NCI-H2107 treated with DMSO at 0.1 percent for 48 hours (cell line): ENCODE measurements around the gene SRGAP3.
"Not testable (repeated sequence)": the region's sequence is repeated elsewhere in the genome, so short reads cannot be mapped to it uniquely, and the experiment has no call there.

Source experiments
- DNase-seq: peaks from one replicate; lab custom pipeline; 2025; ENCODE audit not compliant: unreplicated experiment; lab: John Stamatoyannopoulos, UW

Gene SRGAP3

DNA sequence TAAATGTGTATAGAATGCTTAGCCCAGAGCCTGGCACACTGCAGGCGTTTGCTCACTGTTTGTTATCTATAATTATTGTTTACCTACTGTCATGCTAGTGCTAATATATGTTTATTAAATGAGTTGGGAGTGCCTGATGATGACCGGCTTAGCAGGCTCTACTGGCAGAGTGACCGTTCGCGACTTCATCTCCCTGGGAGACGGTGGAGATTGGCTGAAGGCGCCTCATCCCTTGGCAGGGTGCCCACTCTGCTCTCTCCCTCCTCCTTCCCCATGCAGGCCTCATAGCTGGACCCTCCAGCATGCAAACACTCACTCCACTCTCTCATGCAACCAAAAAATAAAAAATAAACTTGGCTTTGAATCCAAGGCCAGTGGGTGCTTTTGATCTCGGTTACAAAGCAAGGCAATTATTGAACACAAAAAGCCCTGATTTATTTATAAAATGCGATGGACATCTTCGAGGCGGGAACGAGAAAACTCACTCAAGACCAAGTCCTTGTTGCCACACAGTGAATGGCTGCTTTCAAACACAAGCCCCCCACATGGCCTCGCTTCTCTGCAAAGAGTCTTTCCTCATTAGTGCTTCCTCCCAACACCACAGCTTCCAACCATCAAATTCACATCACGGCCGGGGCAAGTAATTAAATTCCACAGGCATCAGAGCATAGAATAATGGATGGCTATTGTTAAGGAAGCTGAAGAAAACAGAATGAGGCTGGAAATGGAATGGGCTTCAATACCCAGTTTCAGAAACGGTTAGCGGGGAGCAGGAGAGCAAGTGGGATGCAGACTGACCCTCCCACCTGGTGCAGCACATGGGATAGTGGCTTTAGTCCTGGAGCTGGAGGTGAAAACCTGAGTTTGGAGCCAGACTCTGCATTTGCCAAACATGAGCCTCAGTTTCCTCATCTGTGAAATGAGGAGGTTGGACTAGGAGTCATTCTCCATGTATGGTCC is 150.4 kb downstream of the SRGAP3 start:
- no peak for DNase-seq

DNA sequence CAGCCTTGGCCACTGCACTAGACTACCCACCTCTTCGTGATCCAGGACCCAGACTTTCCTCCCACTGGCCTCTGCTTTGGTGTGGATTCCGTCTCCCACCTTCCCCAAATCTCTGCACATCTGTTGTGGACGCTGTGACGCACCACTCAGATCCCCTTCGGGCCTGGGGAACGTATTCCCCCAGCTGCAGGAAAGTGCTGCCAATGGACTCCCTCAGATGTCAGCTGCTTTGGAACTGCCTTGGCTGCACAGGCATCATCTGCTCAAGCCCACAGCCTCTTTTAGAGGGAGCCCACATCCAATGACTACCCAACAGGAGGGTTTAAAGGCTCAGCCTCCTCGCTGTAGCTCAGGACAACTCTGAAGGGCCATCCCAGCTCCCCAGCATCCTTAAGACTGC is 152.0 kb downstream of the SRGAP3 start:
- no peak for DNase-seq

DNA sequence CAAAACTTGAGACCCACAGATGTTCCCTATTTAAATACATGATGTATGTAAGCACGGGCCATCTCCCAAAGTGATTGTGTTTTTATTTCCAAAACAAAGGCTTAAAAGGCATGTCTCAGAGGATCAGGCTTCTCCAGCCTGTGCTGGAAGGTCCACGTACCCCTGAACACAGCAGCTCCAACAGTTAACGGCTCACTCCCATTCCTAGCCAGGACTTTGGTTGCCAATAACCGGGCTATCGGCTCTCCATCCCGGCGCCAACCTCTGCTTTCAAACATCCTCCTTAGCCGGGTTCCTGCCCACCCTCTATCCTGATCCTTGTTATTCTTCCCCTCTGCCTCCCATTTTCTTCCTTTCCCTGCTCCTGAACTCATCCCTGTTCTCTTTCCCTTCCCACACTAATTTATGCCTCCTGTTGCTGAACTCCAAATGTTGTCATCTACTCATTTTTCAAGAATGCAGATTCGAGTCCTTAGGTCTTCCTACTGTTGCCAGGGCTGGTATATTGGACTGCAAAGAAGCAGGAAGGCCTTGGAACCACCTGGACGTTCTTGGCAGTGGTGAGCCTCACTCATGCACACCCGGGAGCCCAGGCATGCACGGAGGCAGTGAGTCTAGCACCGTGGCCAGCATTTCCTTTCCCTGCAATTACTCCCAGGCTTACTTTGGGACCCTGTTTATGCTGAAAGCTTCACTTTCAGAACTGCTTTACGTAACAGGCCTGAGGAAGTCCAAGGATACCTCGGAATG is 157.8 kb downstream of the SRGAP3 start:
- DNase-seq, result no peak

DNA sequence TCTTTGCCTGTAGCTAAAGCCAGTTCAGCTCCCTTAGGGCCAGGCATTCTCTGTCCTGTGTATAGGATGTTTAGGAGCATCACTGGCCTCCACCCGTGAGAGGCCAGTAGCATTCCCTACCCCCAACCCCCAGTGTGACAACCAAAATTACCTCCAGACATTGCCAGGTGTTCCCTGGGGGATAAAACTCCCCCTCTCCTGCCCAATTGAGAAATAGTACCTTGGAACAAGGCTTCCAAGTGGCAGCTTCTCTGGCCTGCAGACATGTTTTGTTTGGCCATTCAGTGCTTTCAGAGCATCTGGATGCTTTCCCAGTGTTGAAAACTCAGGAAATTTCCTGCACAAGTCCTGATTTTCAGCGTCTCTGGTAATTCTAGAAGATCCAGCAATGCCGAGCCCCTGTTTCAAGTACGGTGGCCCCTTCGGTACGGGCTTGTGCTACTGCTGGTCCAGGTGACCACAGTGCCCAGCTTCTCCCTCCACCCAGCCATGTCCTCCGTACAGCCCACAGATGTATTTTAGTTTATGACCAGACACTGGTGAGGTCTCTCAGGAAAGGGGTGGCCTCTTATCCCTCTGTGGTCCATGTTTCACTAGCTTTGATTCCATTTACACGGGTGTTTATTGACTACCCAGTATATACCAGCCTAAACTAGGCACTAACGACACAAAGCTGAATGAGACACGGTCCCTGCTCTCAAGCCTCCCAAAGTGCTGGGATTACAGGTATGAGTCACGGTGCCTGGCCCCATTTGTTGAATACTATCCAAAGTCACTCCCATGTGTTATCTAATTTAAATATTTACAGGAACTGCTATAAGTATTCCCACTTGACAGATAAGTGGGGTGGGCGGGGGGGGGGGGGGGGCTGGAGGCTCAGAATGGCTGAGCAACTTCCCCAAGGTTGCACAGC is 160.7 kb downstream of the SRGAP3 start:
- DNase-seq, result peak; percentile 10

DNA sequence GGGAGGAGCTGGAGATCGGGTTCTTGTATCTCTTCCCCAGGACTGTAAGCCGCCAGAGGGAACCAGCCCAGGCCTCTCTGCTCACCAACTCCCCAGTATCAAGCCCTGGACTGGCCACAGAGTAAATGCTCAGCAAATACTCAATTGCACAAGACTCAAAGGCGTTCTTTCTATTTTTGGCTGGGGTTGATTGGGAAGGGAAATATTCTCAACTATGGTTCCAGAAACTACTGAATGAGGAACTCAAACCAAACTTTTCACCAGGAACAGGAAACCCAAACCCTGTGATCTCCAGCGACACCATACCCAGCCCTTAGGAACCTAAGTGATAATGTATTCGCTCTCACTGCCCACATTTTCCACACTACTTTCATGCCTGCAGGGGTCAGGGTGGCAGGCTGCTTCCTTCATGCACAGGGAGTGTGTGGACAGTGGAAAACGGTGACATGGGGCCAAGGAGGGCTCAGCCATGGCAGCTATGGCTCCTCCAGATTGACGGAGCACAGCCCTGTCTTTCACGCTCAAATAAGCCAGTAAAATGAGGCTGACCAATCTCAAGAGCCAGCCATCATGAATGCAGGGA is 161.5 kb downstream of the SRGAP3 start:
- no peak for DNase-seq

DNA sequence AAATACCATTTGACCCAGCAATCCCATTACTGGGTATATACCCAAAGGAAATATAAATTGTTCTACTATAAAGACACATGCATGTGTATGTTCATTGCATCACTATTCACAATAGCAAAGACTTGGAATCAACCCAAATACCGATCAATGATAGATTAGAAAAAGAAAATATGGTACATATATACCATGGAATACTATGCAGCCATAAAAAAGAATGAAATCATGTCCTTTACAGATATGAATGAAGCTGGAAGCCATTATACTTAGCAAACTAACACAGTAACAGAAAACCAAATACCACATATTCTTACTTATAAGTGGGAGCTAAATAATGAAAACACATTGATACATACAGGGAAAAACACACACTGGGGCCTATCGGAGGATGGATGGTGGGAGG is 164.0 kb downstream of the SRGAP3 start:
- not testable (repeated sequence) for DNase-seq

DNA sequence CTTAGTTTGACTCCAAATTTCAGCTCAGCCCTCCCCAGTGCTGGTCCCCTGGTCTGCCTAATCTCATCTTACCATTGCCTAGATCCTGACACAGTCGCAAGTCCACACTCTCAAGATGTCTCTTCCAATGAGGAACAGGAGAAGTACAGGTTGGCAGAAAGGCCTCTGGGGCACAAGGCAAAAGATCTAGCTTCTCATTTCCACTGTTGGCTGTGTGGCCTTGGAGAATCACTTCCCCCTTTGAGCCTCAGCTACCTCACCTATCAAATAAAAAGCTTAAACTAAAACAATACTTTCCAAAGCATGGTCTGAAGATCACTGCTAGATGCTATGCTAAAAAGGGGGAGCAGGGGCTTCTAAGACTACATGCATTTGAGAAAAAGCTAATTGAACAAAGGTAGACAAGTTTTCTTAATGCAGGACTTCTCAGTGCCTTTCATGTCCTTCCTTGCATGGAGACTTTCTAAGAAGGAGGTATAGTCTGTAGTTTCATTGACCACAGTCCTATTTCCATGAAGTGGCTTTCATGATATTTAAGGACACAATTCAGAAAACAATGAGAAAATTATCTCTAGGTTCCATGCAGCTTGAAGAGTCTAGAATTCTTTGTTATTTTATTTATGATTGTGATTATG is 168.1 kb downstream of the SRGAP3 start:
- no peak for DNase-seq

DNA sequence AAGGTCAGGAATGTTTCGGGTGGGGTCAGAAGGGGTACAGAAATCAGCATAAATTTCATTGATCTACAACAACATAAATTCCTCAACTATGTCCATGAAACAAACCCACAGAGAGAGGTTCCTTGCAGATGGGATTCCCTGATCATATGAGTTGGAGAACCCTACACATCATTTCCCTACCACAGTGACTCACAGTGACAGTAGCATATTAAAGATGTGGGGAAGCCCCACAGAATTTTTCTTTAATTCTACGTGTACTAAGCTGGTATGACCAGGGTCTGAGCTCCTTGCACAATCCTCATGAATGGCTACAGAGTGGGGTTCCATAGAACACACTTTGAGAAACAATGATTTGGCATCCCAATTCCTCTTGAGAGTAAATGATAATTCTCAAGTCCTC is 169.3 kb downstream of the SRGAP3 start:
- DNase-seq, result no peak

DNA sequence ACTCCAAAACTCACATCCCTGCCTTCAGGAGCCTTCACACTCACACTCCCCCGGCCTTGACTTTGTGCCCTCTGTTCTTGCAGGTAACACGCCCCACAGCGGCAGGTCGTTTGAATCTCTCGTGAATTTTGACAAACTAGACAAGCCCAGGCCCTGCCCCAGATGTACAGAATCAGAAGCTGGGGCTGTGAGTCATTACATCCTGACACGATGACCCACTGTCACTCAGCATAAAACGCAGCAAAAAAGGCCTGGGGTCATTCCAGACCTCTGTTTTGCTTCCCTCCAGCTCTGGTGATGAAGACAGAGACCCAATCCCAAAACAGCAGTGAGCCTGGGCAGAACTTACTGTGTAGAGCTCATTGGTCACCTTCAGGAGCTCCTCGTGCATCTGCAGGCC is 169.8 kb downstream of the SRGAP3 start:
- no peak for DNase-seq

DNA sequence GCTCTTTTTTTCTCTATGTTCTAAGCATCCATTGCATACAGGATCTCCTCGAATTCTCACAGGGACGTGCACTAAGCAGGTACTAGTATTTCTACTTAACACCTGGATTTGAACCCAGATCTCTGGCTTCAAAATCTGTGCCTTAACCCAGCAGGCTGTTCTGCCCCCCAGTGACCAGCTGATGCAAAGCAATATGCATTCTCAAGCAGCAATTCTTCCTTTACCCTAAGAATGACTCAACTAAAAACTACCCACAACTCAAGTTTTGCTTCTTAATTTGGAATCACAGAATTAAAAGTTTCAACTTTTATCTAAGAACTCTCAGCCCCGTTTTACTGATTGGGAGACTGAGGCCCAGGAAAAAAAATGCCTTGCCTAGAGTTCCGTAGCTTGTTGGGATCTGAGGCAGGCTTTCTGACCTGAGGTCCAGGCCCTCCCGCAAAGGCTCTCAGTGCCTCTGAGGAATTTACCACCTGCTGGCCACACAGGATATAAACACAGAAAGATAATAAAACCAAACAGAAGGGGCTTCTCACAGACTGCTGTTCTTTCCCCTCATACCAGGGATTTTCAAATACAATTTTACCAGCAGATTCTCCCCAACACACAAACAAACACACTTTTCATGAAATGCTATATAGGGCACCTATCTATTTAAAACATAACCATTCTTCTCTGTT is 170.7 kb downstream of the SRGAP3 start:
- no peak for DNase-seq

DNA sequence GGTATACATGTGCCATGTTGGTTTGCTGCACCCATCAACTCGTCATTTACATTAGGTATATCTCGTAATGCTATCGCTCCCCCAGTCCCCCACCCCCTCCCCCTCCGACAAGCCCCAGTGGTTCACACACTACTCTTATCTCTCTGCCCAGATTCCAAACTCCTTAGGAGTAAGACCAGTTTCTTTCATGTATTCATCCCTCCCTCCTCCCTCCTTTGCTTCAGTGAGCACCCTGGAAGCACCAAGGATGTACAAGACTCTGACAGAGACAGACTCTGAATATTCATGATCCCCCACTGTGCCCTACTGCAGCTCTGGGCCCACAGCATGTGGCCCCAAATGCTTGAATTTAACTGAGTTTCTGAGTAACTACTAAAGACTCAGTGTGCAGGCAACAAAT is 172.4 kb downstream of the SRGAP3 start:
- no peak for DNase-seq

DNA sequence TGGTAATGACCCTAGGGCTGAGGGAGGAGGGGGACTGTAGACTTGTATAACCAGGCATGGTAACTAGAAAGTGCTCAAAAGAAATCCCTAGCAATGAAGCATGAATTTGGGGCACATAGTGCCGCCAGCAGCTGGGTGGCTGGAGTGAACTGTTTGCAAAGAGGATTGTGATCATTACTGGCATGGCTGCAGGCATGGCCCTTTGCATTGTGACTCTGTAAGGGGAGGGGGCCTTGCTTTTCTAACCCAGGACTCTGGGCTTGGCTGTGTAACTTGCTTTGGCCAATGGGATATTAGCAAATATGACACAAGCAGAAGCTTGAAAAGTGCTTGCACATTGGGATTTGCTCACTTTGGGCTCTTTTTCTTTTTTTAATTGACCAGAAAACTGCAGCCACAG is 173.7 kb downstream of the SRGAP3 start:
- DNase-seq, result no peak

DNA sequence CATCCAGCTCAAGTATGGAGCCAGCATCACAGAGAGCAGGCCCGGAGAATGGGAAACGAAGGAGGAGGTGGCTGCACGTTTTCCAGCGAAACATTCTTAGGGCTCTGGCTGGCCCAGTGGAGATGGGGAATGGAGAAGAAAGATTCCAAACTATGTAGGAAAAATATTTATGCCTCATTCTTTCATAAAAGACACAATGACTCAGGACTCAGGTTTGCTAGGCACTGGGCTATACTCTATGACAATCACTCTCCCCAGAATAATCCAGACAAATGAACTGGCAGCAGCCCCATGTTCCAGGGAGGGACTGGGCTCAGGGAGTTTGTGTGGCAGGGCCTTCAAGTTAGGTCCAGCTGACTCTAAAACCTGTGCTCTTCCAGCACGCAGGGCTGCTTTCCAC is 175.4 kb downstream of the SRGAP3 start:
- DNase-seq, result no peak

DNA sequence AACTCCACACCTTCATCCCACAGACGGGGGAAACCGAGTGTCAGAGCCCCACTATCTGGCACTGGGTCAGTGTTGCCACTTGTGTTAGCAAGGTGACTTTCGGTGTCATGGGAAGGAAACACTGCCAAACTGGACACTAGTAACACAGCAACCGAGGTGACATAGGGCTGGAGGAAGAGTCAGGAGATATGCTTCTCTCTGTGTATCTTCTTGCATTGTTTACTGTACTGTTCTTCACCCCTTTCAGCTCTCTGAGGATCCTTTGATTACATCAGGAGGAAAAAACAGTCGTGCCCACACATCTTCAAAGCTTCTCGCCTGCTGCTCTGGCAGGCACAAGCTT is 176.8 kb downstream of the SRGAP3 start:
- DNase-seq, result no peak

DNA sequence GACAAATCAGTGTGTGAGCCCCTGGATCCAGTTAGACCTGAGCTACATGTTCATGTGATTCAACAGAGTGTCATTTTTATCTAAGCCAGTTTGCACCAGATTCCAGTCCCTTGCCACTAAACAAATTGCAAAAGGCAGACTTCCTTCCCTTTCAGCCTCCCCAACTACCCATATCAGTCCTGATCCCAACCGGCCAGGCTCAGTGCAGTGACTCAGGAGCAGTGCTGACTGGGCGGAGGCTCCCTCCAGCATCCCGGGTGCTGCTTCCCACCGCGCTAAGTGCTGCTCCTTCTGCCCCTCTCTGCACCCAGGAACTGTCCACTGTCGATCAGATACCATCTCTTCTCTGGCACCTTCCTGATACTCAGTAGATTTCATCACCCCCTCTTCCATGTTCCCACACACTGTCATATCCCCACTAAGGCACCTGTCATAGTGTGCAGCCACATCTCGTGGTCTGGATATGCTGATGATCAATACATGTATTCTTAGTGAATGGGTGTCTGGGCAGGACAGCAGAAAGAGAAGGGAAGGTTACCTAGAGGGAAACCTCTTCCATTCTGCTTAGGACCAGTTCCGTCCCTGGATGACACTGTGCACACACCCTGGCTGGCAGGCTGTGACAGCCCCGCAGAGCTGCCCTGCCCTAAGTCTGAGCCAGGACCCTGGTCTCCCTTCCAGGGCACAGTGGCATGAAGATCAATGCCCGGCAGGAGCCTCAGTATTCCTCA is 177.3 kb downstream of the SRGAP3 start:
- DNase-seq, result no peak

DNA sequence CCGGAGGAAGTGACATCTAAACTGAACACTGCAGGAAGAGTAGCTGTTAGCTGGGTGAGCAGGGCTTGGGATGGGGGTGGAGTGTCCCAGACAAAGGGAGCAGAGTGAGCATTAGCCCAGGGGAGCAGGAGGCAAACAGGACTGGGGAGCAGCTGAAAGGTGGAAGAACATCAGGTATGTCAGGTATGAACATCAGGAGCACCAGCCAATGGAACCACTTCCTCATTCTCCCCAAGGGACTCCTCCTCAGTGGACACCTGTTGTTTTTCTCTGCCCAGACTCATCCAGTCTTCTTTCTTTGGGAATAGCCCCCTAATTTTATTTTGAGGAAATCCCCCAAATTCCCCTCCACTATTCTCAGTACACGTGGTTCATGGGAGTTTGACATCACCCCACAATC is 178.5 kb downstream of the SRGAP3 start:
- no peak for DNase-seq

DNA sequence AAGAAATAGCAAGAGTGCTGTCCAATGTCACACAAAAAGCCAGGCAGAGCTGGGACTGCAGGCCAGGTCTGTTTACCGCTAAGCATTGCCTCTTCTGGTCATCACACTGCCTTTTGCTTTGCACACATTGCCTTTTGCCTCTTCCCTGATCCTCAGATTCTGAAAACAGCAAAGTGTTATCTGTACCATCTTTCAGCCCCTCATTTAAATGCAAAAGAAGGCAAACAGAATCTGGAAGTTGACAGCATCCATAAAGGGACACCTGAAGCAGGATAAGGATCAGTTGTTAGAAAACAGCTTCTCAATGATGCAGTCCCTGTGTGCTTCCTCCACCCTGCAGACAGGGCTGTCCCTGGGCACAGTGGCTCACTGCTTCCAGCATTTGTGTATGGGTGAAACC is 179.5 kb downstream of the SRGAP3 start:
- DNase-seq, result no peak

DNA sequence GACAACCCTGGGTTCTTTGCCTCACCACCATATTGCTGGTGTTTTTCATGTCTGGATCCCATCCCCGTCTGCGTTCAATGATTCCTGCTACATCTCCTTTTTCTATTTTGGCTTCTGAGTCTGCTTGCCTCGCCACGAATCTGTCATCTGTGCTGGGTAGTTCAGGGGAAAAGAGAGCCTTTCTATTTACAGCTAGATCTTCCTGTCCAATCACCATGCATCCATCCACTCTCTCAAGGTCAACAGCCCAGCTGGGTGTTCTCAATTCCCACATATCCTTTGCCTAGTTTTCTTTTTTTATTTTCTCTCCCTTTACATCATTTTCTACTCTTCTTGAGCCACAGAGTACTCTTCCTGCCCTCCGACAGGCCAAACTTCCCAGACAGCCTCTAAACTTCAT is 181.4 kb downstream of the SRGAP3 start:
- DNase-seq, result no peak

DNA sequence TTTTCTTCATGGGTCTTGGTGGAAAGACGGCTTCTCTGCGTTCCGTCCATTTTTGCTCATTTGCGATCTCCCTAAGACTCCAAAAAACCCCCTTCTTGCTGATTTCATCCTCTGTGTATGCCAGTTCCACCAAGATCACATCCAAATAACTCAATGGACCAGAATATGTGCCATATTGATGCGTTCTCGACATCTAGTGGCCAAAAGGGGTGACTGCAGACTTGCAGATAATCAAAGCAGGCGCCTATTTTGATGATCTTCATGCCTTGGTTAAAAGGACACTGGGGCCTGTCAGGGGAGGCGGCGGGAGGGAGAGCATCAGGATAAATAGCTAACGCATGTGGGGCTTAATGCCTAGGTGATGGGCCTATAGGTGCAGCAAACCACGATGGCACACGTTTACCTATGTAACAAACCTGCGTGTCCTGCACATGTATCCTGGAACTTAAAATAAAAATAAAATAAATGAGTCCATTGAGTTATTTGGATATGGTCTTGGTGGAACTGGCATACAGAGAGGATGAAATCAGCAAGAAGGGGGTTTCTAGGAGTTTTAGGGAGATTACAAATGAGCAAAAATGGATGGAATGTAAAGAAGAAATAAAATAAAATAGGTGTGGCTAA is 182.0 kb downstream of the SRGAP3 start:
- DNase-seq, result peak; percentile 21
